Neuronal stem cell (in vitro differentiated cells): Measurements from ENCODE around the gene ARL2. TPM values are rescaled to one million over a fixed set of nuclear protein-coding genes. Genes with fewer than 3 reads are reported as not detected.

Experiments
- small RNA-seq: library from polyadenylated mRNA; stranded (forward); fragments of <200 nt; extraction: miRNeasy Mini kit (QIAGEN cat#:217004); gene quantifications from one replicate; pipeline ENCODE3, GENCODE V24; 2013; ENCODE audit not compliant: insufficient read depth

Gene ARL2

Small RNA genes within 50 kb of the gene (small RNA-seq; reads per million reads assigned to genes)
- gene MIR6879 = 2.4 reads per million
- gene SNX15 = not detected
